IPS-15b (cell line): ENCODE data around the gene POLR2H.
"Not testable (repeated sequence)": the region's sequence is repeated elsewhere in the genome, so short reads cannot be mapped to it uniquely, and the experiment has no call there.

ENCODE experiments used
- H3K27me3 ChIP-seq: one replicate; pipeline ENCODE4 v1.6.1; 2013; ENCODE audit warnings: low read length; ENCODE audit not compliant: control insufficient read depth, insufficient read depth
- H3K36me3 ChIP-seq: one replicate; pipeline ENCODE4 v1.6.1; 2013; ENCODE audit warnings: low read length; ENCODE audit not compliant: control insufficient read depth, insufficient read depth
- H3K4me1 ChIP-seq: one replicate; pipeline ENCODE4 v1.6.1; 2013; ENCODE audit warnings: mild to moderate bottlenecking, low read length; ENCODE audit not compliant: control insufficient read depth, insufficient read depth
- H3K4me3 ChIP-seq: one replicate; pipeline ENCODE4 v1.5.1; 2013; ENCODE audit warnings: low read depth, low read length
- H3K9ac ChIP-seq: one replicate; pipeline ENCODE4 v1.6.1; 2013; ENCODE audit warnings: low read depth, mild to moderate bottlenecking, low read length
- H3K9me3 ChIP-seq: one replicate; pipeline ENCODE4 v1.6.1; 2013; ENCODE audit warnings: mild to moderate bottlenecking, low read length; ENCODE audit not compliant: control insufficient read depth, insufficient read depth

Gene POLR2H

DNA sequence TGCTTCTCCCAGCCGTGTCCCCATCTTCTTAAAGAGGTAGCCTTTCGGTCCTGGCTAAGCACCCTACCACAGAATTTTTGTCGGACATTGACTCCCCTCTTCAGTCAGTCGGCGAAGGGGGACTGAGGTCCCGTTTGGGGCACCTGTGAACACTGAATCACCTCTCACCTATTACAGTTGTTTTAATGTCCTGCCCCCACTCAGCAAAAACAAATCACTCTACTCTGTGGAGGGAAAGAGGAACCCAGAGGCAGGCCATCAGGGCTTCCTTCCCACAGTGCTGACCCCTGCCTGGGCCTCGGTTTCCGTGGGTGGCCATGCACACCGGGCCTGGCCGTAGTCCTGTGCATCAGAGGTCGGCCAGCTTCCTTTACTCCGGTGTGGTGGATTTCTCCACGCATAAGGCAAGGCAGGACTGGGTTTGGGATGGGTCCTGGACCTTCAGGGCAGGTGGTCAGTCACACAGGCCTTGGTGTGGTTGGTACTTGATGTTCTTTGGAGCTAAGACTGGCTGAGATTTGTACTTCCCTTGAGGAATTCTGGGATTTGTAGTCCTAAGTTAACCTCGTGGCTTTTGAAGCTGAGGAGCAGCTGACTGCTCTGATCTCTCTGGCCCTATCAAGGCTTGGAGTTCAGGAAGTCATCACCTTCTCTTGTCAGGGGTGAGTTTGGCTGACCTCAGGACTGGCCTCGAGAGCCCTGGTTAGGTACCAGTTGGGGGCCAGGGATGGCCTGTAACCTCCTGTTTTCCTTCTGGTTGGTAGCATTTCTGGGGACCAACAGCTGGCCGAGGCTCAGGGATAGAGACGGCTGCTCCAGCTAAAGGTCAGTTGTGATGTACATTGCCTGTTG lies 24.7 kb upstream of the POLR2H start:
- peaks cover 32% of the 10 kb centered on the region for H3K36me3 ChIP-seq
- H3K9ac ChIP-seq, result peak overlapping the region; percentile 76
- H3K9me3 ChIP-seq, result no peaks in the 10 kb centered on the region
- peak overlapping the region; percentile 83 for H3K4me3 ChIP-seq
- no peaks in the 10 kb centered on the region for H3K27me3 ChIP-seq
- peaks cover 4% of the 10 kb centered on the region for H3K4me1 ChIP-seq

DNA sequence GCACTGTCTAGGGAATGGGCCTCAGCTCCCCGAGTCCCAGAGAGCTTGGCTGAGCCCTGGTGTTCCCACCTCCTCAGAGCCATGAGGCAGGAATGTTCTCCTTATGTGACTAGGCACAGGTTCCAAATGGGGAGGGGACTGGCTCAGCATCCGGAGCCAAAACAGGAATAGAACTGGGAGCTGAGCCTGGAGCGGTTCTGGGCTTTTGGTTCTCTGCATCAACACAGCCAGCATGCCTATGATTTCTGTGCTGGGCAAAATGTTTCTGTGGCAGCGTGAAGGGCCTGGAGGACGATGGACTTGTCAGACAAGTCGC lies 24.2 kb upstream of the POLR2H start, which contains the start of gene FAM131A:
TSS of gene FAM131A (plus strand) at position 202 of the 316 bp plus-strand sequence. CDS start at position 233, 31 bp downstream.
- no peaks in the 10 kb centered on the region for H3K27me3 ChIP-seq
- H3K4me3 ChIP-seq, result peak within 1 kb of the TSS; percentile 83
- H3K4me1 ChIP-seq, result peaks cover 4% of the 10 kb centered on the region
- no peaks in the 10 kb centered on the region for H3K9me3 ChIP-seq
- peaks cover 26% of the 10 kb centered on the region for H3K36me3 ChIP-seq
- H3K9ac ChIP-seq, result peak within 1 kb of the TSS; percentile 76

GRCh38 chr3:184337981-184338380 lies 23.5 kb upstream of the POLR2H start:
- H3K9ac ChIP-seq, result no peak overlapping the region
- H3K36me3 ChIP-seq, result peaks cover 24% of the 10 kb centered on the region
- no peaks in the 10 kb centered on the region for H3K27me3 ChIP-seq
- H3K4me1 ChIP-seq, result peaks cover 4% of the 10 kb centered on the region
- H3K4me3 ChIP-seq, result peak overlapping the region; percentile 60
- H3K9me3 ChIP-seq, result no peaks in the 10 kb centered on the region

- peaks cover 4% of the 10 kb centered on the region for H3K4me1 ChIP-seq
- H3K9ac ChIP-seq, result no peak overlapping the region
- peaks cover 19% of the 10 kb centered on the region for H3K36me3 ChIP-seq
- H3K27me3 ChIP-seq, result no peaks in the 10 kb centered on the region
- no peaks in the 10 kb centered on the region for H3K9me3 ChIP-seq
- peak overlapping the region; percentile 60 for H3K4me3 ChIP-seq
Observed at GRCh38 chr3:184338511-184338945, 23.0 kb upstream of the POLR2H start.

DNA sequence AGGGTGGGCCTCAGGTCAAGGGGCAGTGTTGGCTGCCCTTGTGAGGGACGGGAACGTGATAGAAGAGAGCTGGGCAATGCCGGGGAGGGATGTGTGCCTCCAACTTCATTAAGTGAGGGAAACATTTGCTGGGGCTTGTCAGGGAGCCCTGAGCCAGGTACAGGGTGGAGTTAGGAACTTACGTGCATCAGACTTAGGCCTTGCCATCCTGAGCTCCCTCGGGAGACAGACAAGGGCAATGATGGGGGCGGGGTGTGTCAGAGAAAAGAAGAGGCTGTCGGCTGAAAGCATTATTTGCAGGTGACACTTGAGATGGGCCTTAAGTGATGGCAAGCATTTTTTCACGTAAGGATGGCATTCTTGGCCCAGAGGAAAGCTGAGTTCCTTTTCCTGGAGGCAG lies 22.5 kb upstream of the POLR2H start:
- Histone ChIP-seq H3K9me3 (no peaks in the 10 kb centered on the region), H3K36me3 (peaks cover 15% of the 10 kb centered on the region), H3K27me3 (no peaks in the 10 kb centered on the region), H3K4me3 (peak overlapping the region; percentile 60), H3K4me1 (peaks cover 4% of the 10 kb centered on the region), H3K9ac (no peak overlapping the region)

DNA sequence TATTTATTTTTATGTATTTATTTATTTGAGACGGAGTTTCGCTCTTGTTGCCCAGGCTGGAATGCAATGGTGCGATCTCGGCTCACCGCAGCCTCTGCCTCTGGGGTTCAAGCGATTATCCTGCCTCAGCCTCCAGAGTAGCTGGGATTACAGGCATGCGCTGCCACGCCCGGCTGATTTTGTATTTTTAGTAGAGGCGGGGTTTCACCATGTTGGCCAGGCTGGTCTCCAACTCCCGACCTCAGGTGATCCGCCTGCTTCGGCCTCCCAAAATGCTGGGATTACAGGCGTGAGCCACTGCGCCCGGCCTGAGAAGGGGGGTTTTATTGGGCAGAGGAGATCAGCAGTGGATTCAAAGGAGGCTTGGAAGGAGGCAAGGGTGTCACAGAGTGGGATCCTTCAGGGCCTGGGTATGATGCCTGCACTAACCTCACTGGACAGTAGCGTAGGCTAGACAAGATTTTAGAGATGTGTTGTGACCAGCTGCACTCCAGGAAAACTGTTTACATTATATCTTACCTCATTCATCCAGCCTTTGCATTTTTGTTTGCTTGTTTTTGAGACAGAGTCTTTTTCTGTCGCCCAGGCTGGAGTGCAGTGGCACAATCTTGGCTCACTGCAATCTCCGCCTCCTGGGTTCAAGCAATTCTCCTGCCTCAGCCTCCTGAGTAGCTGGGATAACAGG lies 21.9 kb upstream of the POLR2H start:
- peaks cover 12% of the 10 kb centered on the region for H3K36me3 ChIP-seq
- H3K9me3 ChIP-seq, H3K27me3 ChIP-seq, H3K9ac ChIP-seq, H3K4me1 ChIP-seq, H3K4me3 ChIP-seq: not testable (repeated sequence)

DNA sequence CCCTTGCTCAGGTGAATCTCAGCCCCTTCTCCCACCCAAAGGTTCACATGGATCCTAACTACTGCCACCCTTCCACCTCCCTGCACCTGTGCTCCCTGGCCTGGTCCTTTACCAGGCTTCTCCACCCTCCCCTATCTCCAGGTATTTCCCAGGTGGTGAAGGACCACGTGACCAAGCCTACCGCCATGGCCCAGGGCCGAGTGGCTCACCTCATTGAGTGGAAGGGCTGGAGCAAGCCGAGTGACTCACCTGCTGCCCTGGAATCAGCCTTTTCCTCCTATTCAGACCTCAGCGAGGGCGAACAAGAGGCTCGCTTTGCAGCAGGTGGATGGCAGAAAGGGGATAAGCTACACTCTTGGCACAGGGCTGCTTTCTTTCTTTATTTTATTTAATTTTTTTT lies 19.6 kb upstream of the POLR2H start:
- no peak overlapping the region for H3K9ac ChIP-seq
- H3K27me3 ChIP-seq, result no peaks in the 10 kb centered on the region
- no peaks in the 10 kb centered on the region for H3K9me3 ChIP-seq
- no peak overlapping the region for H3K4me3 ChIP-seq
- peaks cover 4% of the 10 kb centered on the region for H3K4me1 ChIP-seq
- H3K36me3 ChIP-seq, result peaks cover 12% of the 10 kb centered on the region

DNA sequence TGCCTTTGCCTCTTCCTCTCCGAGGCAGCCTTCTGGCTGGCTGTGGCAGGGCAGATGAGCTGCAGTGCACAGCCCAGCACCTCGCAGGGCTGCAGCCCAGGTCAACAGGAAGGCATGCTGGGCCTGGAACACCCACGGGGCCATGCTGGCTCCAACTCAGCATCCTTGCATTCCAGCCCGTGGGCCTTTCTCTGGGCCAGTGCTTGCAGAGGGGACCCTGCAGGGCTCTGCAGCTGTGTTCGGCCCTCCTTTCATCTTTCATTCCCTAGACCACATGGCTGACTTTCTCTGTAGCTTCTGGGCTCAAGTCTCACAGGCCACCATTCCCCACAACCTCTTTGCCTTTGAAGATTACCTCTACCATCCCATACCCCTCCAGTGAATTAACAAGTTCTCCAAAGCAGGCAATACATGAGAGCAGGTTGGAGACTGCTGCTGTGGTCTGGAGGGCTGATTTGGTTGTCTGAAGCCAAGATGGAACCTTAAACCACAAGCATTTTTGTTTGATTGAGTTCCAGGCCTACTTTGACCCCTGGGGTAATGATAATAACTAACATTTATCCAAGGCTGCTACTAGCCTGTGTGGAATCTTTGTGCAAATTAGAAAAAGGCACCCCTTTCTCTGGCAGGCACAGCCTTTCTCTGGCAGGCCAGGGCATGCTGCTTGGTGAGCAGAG lies 18.2 kb upstream of the POLR2H start:
- Histone ChIP-seq H3K4me3 (no peak overlapping the region), H3K9me3 (no peaks in the 10 kb centered on the region), H3K36me3 (peaks cover 12% of the 10 kb centered on the region), H3K4me1 (peaks cover 2% of the 10 kb centered on the region), H3K9ac (no peak overlapping the region), H3K27me3 (no peaks in the 10 kb centered on the region)

GRCh38 chr3:184344579-184345316 lies 16.8 kb upstream of the POLR2H start:
- H3K4me1 ChIP-seq, result peaks cover 2% of the 10 kb centered on the region

DNA sequence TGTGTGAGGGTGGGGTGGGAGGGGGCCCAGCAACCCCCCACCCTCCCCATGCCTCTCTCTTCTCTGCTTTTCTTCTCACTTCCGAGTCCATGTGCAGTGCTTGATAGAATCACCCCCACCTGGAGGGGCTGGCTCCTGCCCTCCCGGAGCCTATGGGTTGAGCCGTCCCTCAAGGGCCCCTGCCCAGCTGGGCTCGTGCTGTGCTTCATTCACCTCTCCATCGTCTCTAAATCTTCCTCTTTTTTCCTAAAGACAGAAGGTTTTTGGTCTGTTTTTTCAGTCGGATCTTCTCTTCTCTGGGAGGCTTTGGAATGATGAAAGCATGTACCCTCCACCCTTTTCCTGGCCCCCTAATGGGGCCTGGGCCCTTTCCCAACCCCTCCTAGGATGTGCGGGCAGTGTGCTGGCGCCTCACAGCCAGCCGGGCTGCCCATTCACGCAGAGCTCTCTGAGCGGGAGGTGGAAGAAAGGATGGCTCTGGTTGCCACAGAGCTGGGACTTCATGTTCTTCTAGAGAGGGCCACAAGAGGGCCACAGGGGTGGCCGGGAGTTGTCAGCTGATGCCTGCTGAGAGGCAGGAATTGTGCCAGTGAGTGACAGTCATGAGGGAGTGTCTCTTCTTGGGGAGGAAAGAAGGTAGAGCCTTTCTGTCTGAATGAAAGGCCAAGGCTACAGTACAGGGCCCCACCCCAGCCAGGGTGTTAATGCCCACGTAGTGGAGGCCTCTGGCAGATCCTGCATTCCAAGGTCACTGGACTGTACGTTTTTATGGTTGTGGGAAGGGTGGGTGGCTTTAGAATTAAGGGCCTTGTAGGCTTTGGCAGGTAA lies 16.0 kb upstream of the POLR2H start:
- no peak overlapping the region for H3K4me3 ChIP-seq
- H3K9ac ChIP-seq, result no peak overlapping the region
- peaks cover 2% of the 10 kb centered on the region for H3K4me1 ChIP-seq
- H3K27me3 ChIP-seq, result no peaks in the 10 kb centered on the region
- no peaks in the 10 kb centered on the region for H3K9me3 ChIP-seq
- H3K36me3 ChIP-seq, result peaks cover 12% of the 10 kb centered on the region

More at GRCh38 chr3:184344579-184345316, 16.8 kb upstream of the POLR2H start:
- Histone ChIP-seq H3K27me3 (no peaks in the 10 kb centered on the region), H3K36me3 (peaks cover 12% of the 10 kb centered on the region), H3K4me3 (no peak overlapping the region), H3K9me3 (no peaks in the 10 kb centered on the region), H3K9ac (no peak overlapping the region)
